GM23338 (cell line): ENCODE results near the gene HTRA1. TPM values are rescaled to one million over a fixed set of nuclear protein-coding genes. Genes with fewer than 3 reads are reported as not detected.

Source experiments
- ATAC-seq: fragments of 200-7000 bp; cut with Tn5 transposase; 3 replicates; pipeline ENCODE4 v1.9.1; 2020
- DNase-seq: peaks from one replicate; pipeline ENCODE4 v3.0.0-alpha.2; 2015; ENCODE audit warnings: low spot score
- H2AFZ ChIP-seq: fragments of 200-600 bp; sonication (generic); 2 replicates; pipeline ENCODE4 v1.8.0; 2016; ENCODE audit warnings: antibody characterized with exemption, mild to moderate bottlenecking, moderate library complexity
- H3F3A ChIP-seq: fragments of 200-600 bp; sonication (generic); replicated peaks from 2 replicates; pipeline ENCODE4 v1.8.0; 2017; ENCODE audit warnings: antibody characterized with exemption, mixed run types, low read depth
- H3K27ac ChIP-seq: fragments of 200-600 bp; sonication (generic); 2 replicates; pipeline ENCODE4 v1.6.1; 2016; ENCODE audit warnings: low read depth
- H3K27me3 ChIP-seq: fragments of 200-600 bp; sonication (generic); 2 replicates; pipeline ENCODE4 v1.8.0; 2016; ENCODE audit warnings: mild to moderate bottlenecking, mixed run types, moderate library complexity; ENCODE audit not compliant: insufficient read depth
- H3K36me3 ChIP-seq: fragments of 200-600 bp; sonication (generic); 2 replicates; pipeline ENCODE4 v1.8.0; 2016; ENCODE audit warnings: mild to moderate bottlenecking; ENCODE audit not compliant: insufficient read depth
- H3K4me1 ChIP-seq: fragments of 200-600 bp; sonication (generic); 2 replicates; pipeline ENCODE4 v1.8.0; 2016; ENCODE audit warnings: mild to moderate bottlenecking, moderate library complexity; ENCODE audit not compliant: insufficient read depth
- H3K4me2 ChIP-seq: fragments of 200-600 bp; sonication (generic); 2 replicates; pipeline ENCODE4 v1.7.1; 2017; ENCODE audit warnings: mixed run types
- H3K4me3 ChIP-seq: fragments of 200-600 bp; sonication (generic); 2 replicates; pipeline ENCODE4 v1.6.1; 2016; ENCODE audit warnings: mixed run types
- H3K79me2 ChIP-seq: fragments of 200-600 bp; sonication (generic); replicated peaks from 2 replicates; pipeline ENCODE4 v1.8.0; 2017; ENCODE audit warnings: mild to moderate bottlenecking; ENCODE audit not compliant: insufficient read depth
- H3K9me2 ChIP-seq: fragments of 200-600 bp; sonication (generic); 2 replicates; pipeline ENCODE4 v1.8.0; 2017; ENCODE audit not compliant: insufficient read depth
- H4K20me1 ChIP-seq: fragments of 200-600 bp; sonication (generic); replicated peaks from 2 replicates; pipeline ENCODE4 v1.8.0; 2017; ENCODE audit warnings: mild to moderate bottlenecking; ENCODE audit not compliant: insufficient read depth
- H3K27ac Mint-ChIP-seq: 2 replicates; pipeline ENCODE4 v1.8.0; 2020; ENCODE audit warnings: inconsistent platforms, mild to moderate bottlenecking, moderate library complexity, mixed read lengths
- H3K27me3 Mint-ChIP-seq: 3 replicates; pipeline ENCODE4 v1.8.0; 2022; ENCODE audit warnings: low read depth, mild to moderate bottlenecking, moderate library complexity, mixed read lengths, inconsistent platforms; ENCODE audit not compliant: insufficient read depth, poor library complexity
- H3K36me3 Mint-ChIP-seq: 3 replicates; pipeline ENCODE4 v1.8.0; 2021; ENCODE audit warnings: low read depth, mild to moderate bottlenecking, inconsistent platforms, moderate library complexity, mixed read lengths
- H3K4me1 Mint-ChIP-seq: 3 replicates; pipeline ENCODE4 v1.8.0; 2020; ENCODE audit warnings: mild to moderate bottlenecking, inconsistent platforms, mixed read lengths
- H3K4me3 Mint-ChIP-seq: 3 replicates; pipeline ENCODE4 v1.8.0; 2021; ENCODE audit warnings: moderate library complexity, mild to moderate bottlenecking, inconsistent platforms, mixed read lengths
- H3K9me3 Mint-ChIP-seq: 3 replicates; pipeline ENCODE4 v1.8.0; 2020; ENCODE audit warnings: moderate library complexity, mild to moderate bottlenecking, inconsistent platforms, mixed read lengths
- EZH2 ChIP-seq: fragments of 200-600 bp; sonication (generic); IDR thresholded peaks from one replicate; pipeline ENCODE4 v1.8.0; 2017; ENCODE audit warnings: antibody characterized with exemption, mild to moderate bottlenecking, low read depth; ENCODE audit not compliant: unreplicated experiment
- JUNB ChIP-seq: IDR thresholded peaks from one replicate; pipeline ENCODE4 v1.6.1; 2016; ENCODE audit warnings: antibody characterized with exemption; ENCODE audit not compliant: unreplicated experiment
- NANOG ChIP-seq: IDR thresholded peaks from 2 replicates; pipeline ENCODE4 v1.6.1; 2016; ENCODE audit warnings: antibody characterized with exemption, borderline replicate concordance
- POLR2AphosphoS5 ChIP-seq: IDR thresholded peaks from 2 replicates; pipeline ENCODE4 v1.6.1; 2016; ENCODE audit warnings: antibody characterized with exemption, low read depth
- STAT1 ChIP-seq: IDR thresholded peaks from one replicate; pipeline ENCODE4 v1.6.1; 2016; ENCODE audit warnings: antibody characterized with exemption; ENCODE audit not compliant: unreplicated experiment
- ZNF331 ChIP-seq: fragments of 250-450 bp; sonication (Bioruptor Pico); IDR thresholded peaks from 2 replicates; pipeline ENCODE4 v1.5.0; 2020; ENCODE audit warnings: low read depth, mild to moderate bottlenecking, moderate library complexity
- polyA plus RNA-seq: library from polyadenylated mRNA; unstranded; fragments of >200 nt; fragmentation: Nextera tagmentation; extraction: Ambion mirVana; gene quantifications from 2 replicates; pipeline ENCODE4 v1.2.1, GENCODE V29; 2016
- total RNA-seq: library from RNA; depleted of rRNA; stranded (reverse); fragments of >200 nt; shearing (Covaris generic); gene quantifications from 2 replicates; pipeline ENCODE4 v1.2.3, GENCODE V29; 2014
- TF ChIP-seq, protein P1 (sequence below), 2 experiments: fragments of 200-600 bp in 1 of 2; sonication (generic) in 1 of 2; conservative IDR thresholded peaks; 2 replicates each; pipeline versions ENCODE4 v1.5.1 to v1.6.1; 2016 to 2017; ENCODE audit warnings: antibody characterized with exemption in 2 of 2, low read depth in 2 of 2, mild to moderate bottlenecking in 2 of 2, moderate library complexity in 1 of 2
- TF ChIP-seq, protein P2 (sequence below): fragments of 250-450 bp; sonication (Bioruptor Pico); IDR thresholded peaks from 2 replicates; pipeline ENCODE4 v1.5.0; 2020; ENCODE audit warnings: mild to moderate bottlenecking, moderate library complexity

Gene HTRA1
- total and polyA plus RNA-seq, 2 experiments from 2014 or later: 8.1 to 16.1 TPM

DNA sequence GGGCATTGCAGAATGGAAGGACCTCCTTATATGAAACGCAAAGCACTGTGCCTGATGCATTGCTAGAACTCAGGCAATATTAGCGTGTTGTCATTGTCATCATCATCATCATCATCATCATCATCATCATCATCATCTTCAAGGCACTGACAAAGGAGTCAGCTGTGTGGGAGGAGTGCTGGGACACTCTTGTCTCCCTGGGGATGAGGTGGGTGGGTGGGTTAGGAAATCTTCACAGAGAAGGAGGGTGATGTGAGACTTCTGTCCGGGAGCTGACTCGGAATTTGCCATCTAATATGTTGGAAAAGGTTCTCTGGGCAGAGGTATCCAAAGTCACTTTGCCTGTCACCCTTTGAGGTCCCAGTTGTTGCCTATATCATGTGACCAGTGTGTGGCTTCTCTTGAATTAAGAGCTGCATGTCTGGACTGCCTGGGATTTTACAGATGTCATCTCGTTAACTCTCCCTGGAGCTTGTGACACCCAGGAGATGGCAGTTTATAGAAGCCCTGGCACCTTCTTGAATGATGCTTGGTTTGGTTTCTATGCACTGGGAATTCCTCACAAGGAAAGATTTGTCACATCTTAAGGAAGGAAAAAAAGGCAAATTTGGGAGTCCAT lies 7.1 kb downstream of the HTRA1 start:
- peaks cover 14% of the 10 kb centered on the region for H3K27me3 Mint-ChIP-seq
- Histone ChIP-seq H3K4me2 (no peak overlapping the region), H4K20me1 (no peaks in the 10 kb centered on the region; the same call in 1 of the 2 replicates), H3K79me2 (no peaks in the 10 kb centered on the region), H2AFZ (no peak overlapping the region), H3K36me3 (no peaks in the 10 kb centered on the region), H3F3A (no peaks in the 10 kb centered on the region), H3K9me2 (no peaks in the 10 kb centered on the region), H3K27me3 (peaks cover 11% of the 10 kb centered on the region), H3K27ac (no peak overlapping the region), H3K4me1 (no peaks in the 10 kb centered on the region), H3K4me3 (no peak overlapping the region)
- TF ChIP-seq ZNF331 (CRISPR knock-in tag) (no peak), POLR2AphosphoS5 (no peak), STAT1 (no peak), JUNB (no peak), NANOG (no peak), EZH2 (no peak)
- TF ChIP-seq, protein P1, sequence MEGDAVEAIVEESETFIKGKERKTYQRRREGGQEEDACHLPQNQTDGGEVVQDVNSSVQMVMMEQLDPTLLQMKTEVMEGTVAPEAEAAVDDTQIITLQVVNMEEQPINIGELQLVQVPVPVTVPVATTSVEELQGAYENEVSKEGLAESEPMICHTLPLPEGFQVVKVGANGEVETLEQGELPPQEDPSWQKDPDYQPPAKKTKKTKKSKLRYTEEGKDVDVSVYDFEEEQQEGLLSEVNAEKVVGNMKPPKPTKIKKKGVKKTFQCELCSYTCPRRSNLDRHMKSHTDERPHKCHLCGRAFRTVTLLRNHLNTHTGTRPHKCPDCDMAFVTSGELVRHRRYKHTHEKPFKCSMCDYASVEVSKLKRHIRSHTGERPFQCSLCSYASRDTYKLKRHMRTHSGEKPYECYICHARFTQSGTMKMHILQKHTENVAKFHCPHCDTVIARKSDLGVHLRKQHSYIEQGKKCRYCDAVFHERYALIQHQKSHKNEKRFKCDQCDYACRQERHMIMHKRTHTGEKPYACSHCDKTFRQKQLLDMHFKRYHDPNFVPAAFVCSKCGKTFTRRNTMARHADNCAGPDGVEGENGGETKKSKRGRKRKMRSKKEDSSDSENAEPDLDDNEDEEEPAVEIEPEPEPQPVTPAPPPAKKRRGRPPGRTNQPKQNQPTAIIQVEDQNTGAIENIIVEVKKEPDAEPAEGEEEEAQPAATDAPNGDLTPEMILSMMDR (conservative IDR thresholded peaks at IDR 0.05; ENCODE audit: low read depth in 2 of 2): no peak
- TF ChIP-seq, protein P2, sequence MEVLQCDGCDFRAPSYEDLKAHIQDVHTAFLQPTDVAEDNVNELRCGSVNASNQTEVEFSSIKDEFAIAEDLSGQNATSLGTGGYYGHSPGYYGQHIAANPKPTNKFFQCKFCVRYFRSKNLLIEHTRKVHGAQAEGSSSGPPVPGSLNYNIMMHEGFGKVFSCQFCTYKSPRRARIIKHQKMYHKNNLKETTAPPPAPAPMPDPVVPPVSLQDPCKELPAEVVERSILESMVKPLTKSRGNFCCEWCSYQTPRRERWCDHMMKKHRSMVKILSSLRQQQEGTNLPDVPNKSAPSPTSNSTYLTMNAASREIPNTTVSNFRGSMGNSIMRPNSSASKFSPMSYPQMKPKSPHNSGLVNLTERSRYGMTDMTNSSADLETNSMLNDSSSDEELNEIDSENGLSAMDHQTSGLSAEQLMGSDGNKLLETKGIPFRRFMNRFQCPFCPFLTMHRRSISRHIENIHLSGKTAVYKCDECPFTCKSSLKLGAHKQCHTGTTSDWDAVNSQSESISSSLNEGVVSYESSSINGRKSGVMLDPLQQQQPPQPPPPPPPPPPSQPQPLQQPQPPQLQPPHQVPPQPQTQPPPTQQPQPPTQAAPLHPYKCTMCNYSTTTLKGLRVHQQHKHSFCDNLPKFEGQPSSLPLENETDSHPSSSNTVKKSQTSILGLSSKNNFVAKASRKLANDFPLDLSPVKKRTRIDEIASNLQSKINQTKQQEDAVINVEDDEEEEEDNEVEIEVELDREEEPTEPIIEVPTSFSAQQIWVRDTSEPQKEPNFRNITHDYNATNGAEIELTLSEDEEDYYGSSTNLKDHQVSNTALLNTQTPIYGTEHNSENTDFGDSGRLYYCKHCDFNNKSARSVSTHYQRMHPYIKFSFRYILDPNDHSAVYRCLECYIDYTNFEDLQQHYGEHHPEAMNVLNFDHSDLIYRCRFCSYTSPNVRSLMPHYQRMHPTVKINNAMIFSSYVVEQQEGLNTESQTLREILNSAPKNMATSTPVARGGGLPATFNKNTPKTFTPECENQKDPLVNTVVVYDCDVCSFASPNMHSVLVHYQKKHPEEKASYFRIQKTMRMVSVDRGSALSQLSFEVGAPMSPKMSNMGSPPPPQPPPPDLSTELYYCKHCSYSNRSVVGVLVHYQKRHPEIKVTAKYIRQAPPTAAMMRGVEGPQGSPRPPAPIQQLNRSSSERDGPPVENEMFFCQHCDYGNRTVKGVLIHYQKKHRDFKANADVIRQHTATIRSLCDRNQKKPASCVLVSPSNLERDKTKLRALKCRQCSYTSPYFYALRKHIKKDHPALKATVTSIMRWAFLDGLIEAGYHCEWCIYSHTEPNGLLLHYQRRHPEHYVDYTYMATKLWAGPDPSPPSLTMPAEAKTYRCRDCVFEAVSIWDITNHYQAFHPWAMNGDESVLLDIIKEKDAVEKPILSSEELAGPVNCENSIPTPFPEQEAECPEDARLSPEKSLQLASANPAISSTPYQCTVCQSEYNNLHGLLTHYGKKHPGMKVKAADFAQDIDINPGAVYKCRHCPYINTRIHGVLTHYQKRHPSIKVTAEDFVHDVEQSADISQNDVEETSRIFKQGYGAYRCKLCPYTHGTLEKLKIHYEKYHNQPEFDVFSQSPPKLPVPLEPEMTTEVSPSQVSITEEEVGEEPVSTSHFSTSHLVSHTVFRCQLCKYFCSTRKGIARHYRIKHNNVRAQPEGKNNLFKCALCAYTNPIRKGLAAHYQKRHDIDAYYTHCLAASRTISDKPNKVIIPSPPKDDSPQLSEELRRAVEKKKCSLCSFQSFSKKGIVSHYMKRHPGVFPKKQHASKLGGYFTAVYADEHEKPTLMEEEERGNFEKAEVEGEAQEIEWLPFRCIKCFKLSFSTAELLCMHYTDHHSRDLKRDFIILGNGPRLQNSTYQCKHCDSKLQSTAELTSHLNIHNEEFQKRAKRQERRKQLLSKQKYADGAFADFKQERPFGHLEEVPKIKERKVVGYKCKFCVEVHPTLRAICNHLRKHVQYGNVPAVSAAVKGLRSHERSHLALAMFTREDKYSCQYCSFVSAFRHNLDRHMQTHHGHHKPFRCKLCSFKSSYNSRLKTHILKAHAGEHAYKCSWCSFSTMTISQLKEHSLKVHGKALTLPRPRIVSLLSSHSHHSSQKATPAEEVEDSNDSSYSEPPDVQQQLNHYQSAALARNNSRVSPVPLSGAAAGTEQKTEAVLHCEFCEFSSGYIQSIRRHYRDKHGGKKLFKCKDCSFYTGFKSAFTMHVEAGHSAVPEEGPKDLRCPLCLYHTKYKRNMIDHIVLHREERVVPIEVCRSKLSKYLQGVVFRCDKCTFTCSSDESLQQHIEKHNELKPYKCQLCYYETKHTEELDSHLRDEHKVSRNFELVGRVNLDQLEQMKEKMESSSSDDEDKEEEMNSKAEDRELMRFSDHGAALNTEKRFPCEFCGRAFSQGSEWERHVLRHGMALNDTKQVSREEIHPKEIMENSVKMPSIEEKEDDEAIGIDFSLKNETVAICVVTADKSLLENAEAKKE (CRISPR knock-in tag): no peak
- H3K27ac Mint-ChIP-seq: no peak overlapping the region
- H3K4me3 Mint-ChIP-seq: no peak overlapping the region
- H3K36me3 Mint-ChIP-seq: no peaks in the 10 kb centered on the region; the same call in 2 of the 3 replicates
- H3K9me3 Mint-ChIP-seq: no peaks in the 10 kb centered on the region
- DNase-seq: no peak
- ATAC-seq: no peak
- H3K4me1 Mint-ChIP-seq: peaks cover 5% of the 10 kb centered on the region; the same call in 2 of the 3 replicates
